Activated B cell treated with CpG ODN at 0.5 μM for 24 hours (primary cell): ENCODE results near the gene ZNF414. TPM values are rescaled to one million over a fixed set of nuclear protein-coding genes. Genes with fewer than 3 reads are reported as not detected.
A peak's percentile ranks its signal among the peaks of the same experiment; 100 is the strongest.
"Not testable (repeated sequence)": the region's sequence is repeated elsewhere in the genome, so short reads cannot be mapped to it uniquely, and the experiment has no call there.

Experiments used
- ATAC-seq: fragments of 200-7000 bp; cut with Tn5 transposase; one replicate; pipeline ENCODE4 v1.10.0; 2021; ENCODE audit warnings: low read depth, mild to moderate bottlenecking, moderate library complexity
- CTCF ChIA-PET: fragments of 350-600 bp; sonication (Branson Sonifier 250); formaldehyde crosslinking; loops from one replicate; lab custom pipeline; 2021; ENCODE audit warnings: antibody characterized with exemption; lab: Charles Lee
- POLR2A ChIA-PET: fragments of 350-600 bp; sonication (Branson Sonifier 250); formaldehyde crosslinking; loops from one replicate; lab custom pipeline; 2021; ENCODE audit warnings: antibody characterized with exemption; lab: Charles Lee
- DNase-seq: peaks from one replicate; pipeline ENCODE4 v3.0.0; 2022
- H3K27ac Mint-ChIP-seq: one replicate; pipeline ENCODE4 v1.8.0; 2020; ENCODE audit warnings: mixed read lengths
- H3K27me3 Mint-ChIP-seq: one replicate; pipeline ENCODE4 v1.8.0; 2021; ENCODE audit warnings: mixed read lengths
- H3K36me3 Mint-ChIP-seq: one replicate; pipeline ENCODE4 v1.8.0; 2021; ENCODE audit warnings: low read depth, mixed read lengths
- H3K4me1 Mint-ChIP-seq: one replicate; pipeline ENCODE4 v1.8.0; 2021; ENCODE audit warnings: mixed read lengths
- H3K4me3 Mint-ChIP-seq: one replicate; pipeline ENCODE4 v1.8.0; 2020; ENCODE audit warnings: mild to moderate bottlenecking, mixed read lengths
- H3K9me3 Mint-ChIP-seq: one replicate; pipeline ENCODE4 v1.8.0; 2020; ENCODE audit warnings: mixed read lengths
- CTCF ChIP-seq: fragments of 200-600 bp; IDR thresholded peaks from one replicate; pipeline ENCODE4 v1.8.0; 2022; ENCODE audit warnings: antibody characterized with exemption, mild to moderate bottlenecking
- intact Hi-C: fragments of 100-400 bp; cut with micrococcal nuclease; formaldehyde crosslinking; loops from one replicate; pipeline ENCODE4 v1.15.1; 2024
- total RNA-seq: library from RNA; stranded (reverse); gene quantifications from 2 replicates; pipeline ENCODE4 v1.2.3, GENCODE V29; 2022

ZNF414 gene
- 28.6 and 32.8 TPM in 2 replicates for total RNA-seq

- ChIA-PET POLR2A (interaction anchor here (0.5 to 2.8 kb wide), 33 partner anchors 8 to 1995 kb away, joined by 3 to 30 read pairs (median 5); partner anchors contain the start of genes ELAVL1, HNRNPM, MARCHF2 and MYO1F), CTCF (interaction anchor here (0.8 to 1.7 kb wide), 4 partner anchors 8 to 101 kb away, joined by 3 to 11 read pairs (median 6); partner anchors contain the start of gene MARCHF2)
- DNase-seq (peak; percentile 99), ATAC-seq (peak; percentile 90)
- H3K27ac Mint-ChIP-seq, result peak within 1 kb of the TSS; percentile 98
- peak within 1 kb of the TSS; percentile 94 for H3K4me3 Mint-ChIP-seq
- H3K36me3 Mint-ChIP-seq, result peaks cover 11% of the 10 kb centered on the region
- TF ChIP-seq CTCF, result no peak
- no peaks in the 10 kb centered on the region for H3K27me3 Mint-ChIP-seq
- intact Hi-C loops, result loop anchor here (1.0 to 5.0 kb wide), 7 partner anchors 42 to 1303 kb away; partner anchors contain the start of genes FBXL12, HNRNPM, KANK3 and MARCHF2
- no peaks in the 10 kb centered on the region for H3K9me3 Mint-ChIP-seq
- peaks cover 27% of the 10 kb centered on the region for H3K4me1 Mint-ChIP-seq
Observed at GRCh38 chr19:8513687-8514504, at the start of gene ZNF414. Gene ZNF414 (minus strand): TSS chr19:8514167. CDS start chr19:8514046, 121 bp downstream.

DNA sequence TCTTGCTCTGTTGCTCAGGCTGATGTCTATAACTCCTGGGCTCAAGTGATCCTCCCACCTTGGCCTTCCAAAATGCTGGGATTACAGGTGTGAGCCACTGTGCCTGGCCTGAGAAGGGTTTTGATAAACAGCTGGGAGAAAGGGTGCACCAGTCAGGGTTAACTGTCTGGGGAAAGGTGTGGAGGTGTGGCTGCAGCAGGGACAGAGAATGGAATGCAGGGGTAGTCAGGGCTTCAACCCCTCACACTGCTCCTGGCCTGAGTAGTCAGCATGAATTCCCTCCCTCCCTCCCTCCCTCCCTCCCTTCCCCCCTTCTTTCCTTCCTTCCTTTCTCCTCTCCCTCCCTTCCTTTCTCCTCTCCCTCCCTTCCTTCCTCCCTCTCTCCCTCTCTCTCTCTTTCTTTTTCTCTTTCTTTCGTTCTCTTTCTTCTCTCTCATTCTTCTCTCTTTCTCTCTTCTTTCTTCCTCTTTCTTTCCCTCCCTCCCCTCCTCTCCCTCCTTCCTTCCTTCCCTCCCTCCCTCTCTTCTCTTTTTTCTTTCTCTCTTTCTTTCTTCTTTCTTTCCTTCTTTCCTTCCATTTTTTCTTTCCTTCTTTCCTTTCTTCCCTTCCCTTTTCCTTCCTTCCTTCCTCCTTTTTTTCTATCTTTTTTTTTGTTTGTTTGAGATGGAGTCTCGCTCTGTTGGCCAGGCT lies 47.3 kb upstream of the ZNF414 start:
- peaks cover 5% of the 10 kb centered on the region for H3K4me1 Mint-ChIP-seq
- no peak overlapping the region for H3K27ac Mint-ChIP-seq
- H3K4me3 Mint-ChIP-seq, result no peak overlapping the region
- ChIA-PET CTCF (no interaction called here), POLR2A (no interaction called here)
- TF ChIP-seq CTCF, result no peak
- H3K9me3 Mint-ChIP-seq, result no peaks in the 10 kb centered on the region
- DNase-seq, result no peak
- ATAC-seq, result no peak
- H3K27me3 Mint-ChIP-seq, result no peaks in the 10 kb centered on the region
- intact Hi-C loops, result no loop called here
- peaks cover 9% of the 10 kb centered on the region for H3K36me3 Mint-ChIP-seq

GRCh38 chr19:8558325-8558724 lies 44.4 kb upstream of the ZNF414 start:
- DNase-seq, result no peak
- ChIA-PET POLR2A (no interaction called here), CTCF (no interaction called here)
- no peak for ATAC-seq
- Mint-ChIP-seq H3K9me3 (no peaks in the 10 kb centered on the region), H3K27ac (no peak overlapping the region), H3K4me1 (no peaks in the 10 kb centered on the region), H3K27me3 (no peaks in the 10 kb centered on the region), H3K36me3 (peaks cover 26% of the 10 kb centered on the region), H3K4me3 (no peak overlapping the region)
- intact Hi-C loops, result no loop called here
- TF ChIP-seq CTCF, result no peak

DNA sequence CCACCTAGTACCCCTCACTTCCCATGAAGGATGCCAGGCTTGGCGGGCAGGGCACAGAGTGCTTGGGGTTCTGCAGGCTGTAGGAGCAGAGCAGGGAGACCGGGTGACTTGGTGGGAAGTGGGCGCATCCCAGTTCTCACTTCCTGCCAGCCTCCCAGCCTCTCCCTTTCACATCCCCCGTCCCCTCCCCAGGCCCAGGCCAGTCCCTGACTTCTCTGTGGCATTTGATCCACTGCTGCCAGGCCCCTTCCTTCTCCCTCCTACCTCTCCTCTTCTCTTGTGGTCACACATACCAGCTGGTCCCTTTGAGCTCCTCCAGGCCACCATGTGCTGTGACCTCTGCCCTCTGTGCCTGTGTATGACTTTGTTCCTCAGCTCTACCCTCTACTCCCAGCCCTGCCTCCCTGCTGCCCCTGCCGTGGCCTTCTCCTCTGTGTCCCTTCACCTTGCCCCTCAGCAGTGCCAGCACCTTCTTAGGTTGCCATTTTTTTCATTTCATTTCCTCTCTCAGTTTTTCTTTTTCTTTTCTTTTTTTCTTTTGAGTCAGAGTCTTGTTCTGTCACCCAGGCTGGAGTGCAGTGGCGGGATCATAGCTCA lies 43.8 kb upstream of the ZNF414 start:
- ChIA-PET POLR2A (interaction anchor here (0.6 kb wide), 1 partner anchor 9 kb away, joined by 9 read pairs; no protein-coding TSS in a partner anchor), CTCF (no interaction called here)
- intact Hi-C loops, result no loop called here
- Mint-ChIP-seq H3K4me3 (no peak overlapping the region), H3K4me1 (no peaks in the 10 kb centered on the region), H3K27ac (no peak overlapping the region), H3K9me3 (no peaks in the 10 kb centered on the region), H3K36me3 (peaks cover 32% of the 10 kb centered on the region), H3K27me3 (no peaks in the 10 kb centered on the region)
- ATAC-seq (no peak), DNase-seq (no peak)
- no peak for TF ChIP-seq CTCF

GRCh38 chr19:8553729-8554128 lies 39.8 kb upstream of the ZNF414 start:
- POLR2A ChIA-PET, CTCF ChIA-PET: not testable (repeated sequence)

More at GRCh38 chr19:8553729-8554128, 39.8 kb upstream of the ZNF414 start:
- DNase-seq, intact Hi-C loops, H3K4me1 Mint-ChIP-seq, H3K27me3 Mint-ChIP-seq, H3K27ac Mint-ChIP-seq, H3K4me3 Mint-ChIP-seq, ATAC-seq, H3K9me3 Mint-ChIP-seq: not testable (repeated sequence)
- H3K36me3 Mint-ChIP-seq, result peaks cover 47% of the 10 kb centered on the region
